Measurements from ENCODE around the gene INMT. TPM values are rescaled to one million over a fixed set of nuclear protein-coding genes. Genes with fewer than 3 reads are reported as not detected.

Gene INMT
- total RNA-seq: 181 and 220 TPM in 2 replicates

DNA sequence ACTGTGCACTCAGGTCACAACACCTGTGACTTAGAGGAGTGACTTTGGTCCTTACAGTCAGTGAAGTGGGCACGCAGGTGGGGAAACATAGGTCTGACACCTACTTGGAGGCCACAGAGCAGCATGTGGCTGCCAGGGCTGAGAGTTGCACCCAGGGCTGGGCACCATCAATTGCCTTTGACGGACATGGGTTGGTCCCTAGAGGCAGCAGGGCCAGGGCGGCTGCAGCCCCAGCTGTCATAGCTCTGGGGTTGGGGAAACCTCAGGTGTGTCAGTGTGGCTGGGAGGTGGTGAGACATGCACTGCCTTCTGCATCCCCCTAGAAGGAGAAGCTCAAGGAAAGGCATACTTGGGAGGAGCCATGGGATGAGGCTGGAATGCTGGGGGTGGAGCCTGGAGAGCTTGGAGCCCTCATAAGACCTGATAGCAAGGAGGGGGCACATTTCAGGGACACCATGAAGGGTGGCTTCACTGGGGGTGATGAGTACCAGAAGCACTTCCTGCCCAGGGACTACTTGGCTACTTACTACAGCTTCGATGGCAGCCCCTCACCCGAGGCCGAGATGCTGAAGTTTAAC lies at the start of gene INMT:
Gene INMT (plus strand): TSS at position 440 of the 578 bp plus-strand sequence. CDS start 16 bp downstream, at position 456.

DNA sequence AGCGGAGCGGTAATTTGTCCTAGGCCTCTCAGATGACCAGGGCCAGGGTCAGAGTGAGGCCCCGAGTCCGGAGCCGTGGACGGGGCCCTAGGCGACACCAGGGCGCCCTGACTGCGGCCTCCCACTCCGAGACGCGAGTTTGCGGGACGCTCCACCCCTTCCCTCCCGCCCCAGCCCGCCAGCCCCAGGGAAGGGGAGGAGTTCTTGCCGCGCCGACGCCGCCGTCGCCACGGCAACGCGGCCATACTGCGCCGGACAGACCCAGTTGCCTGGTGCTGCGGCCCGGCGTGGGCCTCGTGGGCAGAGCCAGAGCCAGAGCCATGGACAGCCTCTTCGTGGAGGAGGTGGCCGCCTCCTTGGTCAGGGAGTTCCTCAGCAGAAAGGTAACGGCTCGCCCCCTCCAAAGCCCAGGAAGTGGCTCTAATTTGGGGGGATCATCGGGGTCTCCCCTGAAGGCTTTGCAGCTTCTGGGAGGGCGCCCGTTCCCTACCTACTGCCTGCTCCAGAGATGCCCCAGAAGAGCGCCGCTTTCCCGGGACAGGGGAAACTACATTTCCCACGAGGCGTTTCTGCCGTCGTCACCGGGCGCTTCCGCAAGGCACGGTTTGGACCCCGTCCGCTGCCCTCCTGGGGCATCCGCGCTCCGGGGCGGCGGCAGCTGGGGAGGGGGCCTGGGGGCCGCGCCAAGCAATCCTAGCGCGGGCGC lies 19.4 kb downstream of the INMT start, which contains the start of gene MINDY4:
Gene MINDY4 (plus strand): TSS at position 244 of the 706 bp plus-strand sequence. CDS start 77 bp downstream, at position 321.

Other genes starting within 250 kb of the INMT start
- gene GGCT, start 247.3 kb upstream of the INMT start, total RNA-seq: 40.0 and 44.1 TPM in 2 replicates
- gene GARS1, start 157.3 kb upstream of the INMT start, total RNA-seq: 117 and 144 TPM in 2 replicates
- not detected in 2 replicates for gene CRHR2, start 69.7 kb upstream of the INMT start, total RNA-seq
- gene MINDY4, start 19.3 kb downstream of the INMT start, total RNA-seq: 9.5 and 10.1 TPM in 2 replicates
- 3.4 and 3.8 TPM in 2 replicates for gene AQP1, start 159.7 kb downstream of the INMT start, total RNA-seq
- not detected in 2 replicates for gene GHRHR, start 211.8 kb downstream of the INMT start, total RNA-seq

All from cardiac ventricle fibroblast (primary cell).